Esophagus squamous epithelium (tissue), 5 donors: ENCODE data around the gene AHCTF1. TPM values are rescaled to one million over a fixed set of nuclear protein-coding genes. Genes with fewer than 3 reads are reported as not detected.
"Not testable (repeated sequence)": the region's sequence is repeated elsewhere in the genome, so short reads cannot be mapped to it uniquely, and the experiment has no call there.

Experiments
- DNase-seq: peaks from one replicate; lab custom pipeline; 2025; lab: John Stamatoyannopoulos, UW
- H3K27ac ChIP-seq, 4 donors: fragments of 200-600 bp; sonication (generic); one replicate each; pipeline ENCODE4 v1.5.1; 2016 to 2019; ENCODE audit warnings: mild to moderate bottlenecking in 1 of 4
- H3K27me3 ChIP-seq, 4 donors: fragments of 200-600 bp; sonication (generic); 1 replicate in 3 of 4; 2 replicates in 1 of 4; pipeline versions ENCODE4 v1.5.1 to v1.6.0; 2017 to 2021; ENCODE audit warnings: antibody characterized with exemption in 1 of 4
- H3K36me3 ChIP-seq, 3 donors: fragments of 200-600 bp; sonication (generic); one replicate each; pipeline ENCODE4 v1.5.1; 2016 to 2019
- H3K4me1 ChIP-seq, 3 donors: fragments of 200-600 bp; sonication (generic); one replicate each; pipeline ENCODE4 v1.5.1; 2017 to 2019
- H3K4me3 ChIP-seq, 4 donors: fragments of 200-600 bp; sonication (generic); 1 replicate in 3 of 4; 2 replicates in 1 of 4; pipeline ENCODE4 v1.5.1; 2016 to 2019; ENCODE audit warnings: mild to moderate bottlenecking in 2 of 4, moderate library complexity in 1 of 4
- H3K9me3 ChIP-seq, 3 donors: fragments of 200-600 bp; sonication (generic); one replicate each; pipeline ENCODE4 v1.5.1; 2016 to 2019
- CTCF ChIP-seq, 6 experiments: fragments of 450-650 bp in 4 of 6; fragments of 200-600 bp in 2 of 6; sonication (generic) in 2 of 6; IDR thresholded peaks; one replicate each; pipeline ENCODE4 v1.5.1; 2016 to 2019; ENCODE audit warnings: antibody characterized with exemption in 6 of 6, mild to moderate bottlenecking in 4 of 6, moderate library complexity in 4 of 6
- POLR2A ChIP-seq, 4 donors: fragments of 450-650 bp; IDR thresholded peaks; one replicate each; pipeline ENCODE4 v1.6.1; 2017; ENCODE audit warnings: antibody characterized with exemption in 4 of 4, mild to moderate bottlenecking in 4 of 4, moderate library complexity in 3 of 4
- WGBS, 2 donors: methylation state at CpG; one replicate each; pipeline ENCODE4 v1.1.5; 2018; 5-methylcytosine and 5-hydroxymethylcytosine counted together
- intact Hi-C: fragments of 100-400 bp; cut with DNase I; formaldehyde crosslinking; loops from one replicate; pipeline ENCODE4 v1.15.0; 2022
- total RNA-seq, 4 donors: library from RNA; depleted of rRNA; stranded (reverse); fragments of >200 nt; gene quantifications; one replicate each; pipeline ENCODE4 v1.1.0, GENCODE V29; 2016
- donor health status: DM: yes; HTN: yes; CAD: no.

The AHCTF1 gene
- total RNA-seq, 4 donors from 2014 or later = 12.3 to 38.7 (median 29.0) TPM

- 48 to 100% methylated on average over 1 of the region's 1 CpG for WGBS, 2 donors
- no peaks in the 10 kb centered on the region for H3K36me3 ChIP-seq
- DNase-seq = no peak
- H3K27ac ChIP-seq = no peak overlapping the region
- intact Hi-C loops = no loop called here
- no peaks in the 10 kb centered on the region for H3K4me1 ChIP-seq
- no peak overlapping the region for H3K4me3 ChIP-seq
- TF ChIP-seq POLR2A (IDR thresholded peaks at IDR 0.05) (no peak), CTCF (IDR thresholded peaks at IDR 0.05) (no peak)
- H3K9me3 ChIP-seq = peaks cover 0 to 12% (median 4%) of the 10 kb centered on the region in 3 donors
- no peaks in the 10 kb centered on the region for H3K27me3 ChIP-seq
Observed at GRCh38 chr1:246825557-246826175, 106.1 kb downstream of the AHCTF1 start.

GRCh38 chr1:246824541-246824940 is 107.2 kb downstream of the AHCTF1 start:
- Histone ChIP-seq H3K27ac (no peak overlapping the region), H3K36me3 (no peaks in the 10 kb centered on the region), H3K4me1 (no peaks in the 10 kb centered on the region), H3K4me3 (no peak overlapping the region), H3K9me3 (peaks cover 0 to 11% (median 4%) of the 10 kb centered on the region in 3 donors), H3K27me3 (no peaks in the 10 kb centered on the region)
- intact Hi-C loops = no loop called here
- DNase-seq = no peak
- WGBS, 2 donors = 63 to 95% methylated on average over 2 of the region's 2 CpGs
- no peak for TF ChIP-seq CTCF (IDR thresholded peaks at IDR 0.05)
- no peak for TF ChIP-seq POLR2A (IDR thresholded peaks at IDR 0.05)

GRCh38 chr1:246822154-246822553 is 109.6 kb downstream of the AHCTF1 start:
- H3K9me3 ChIP-seq, intact Hi-C loops, H3K27me3 ChIP-seq, H3K4me3 ChIP-seq, H3K27ac ChIP-seq, H3K4me1 ChIP-seq, DNase-seq, H3K36me3 ChIP-seq: not testable (repeated sequence)
- 83 to 85% methylated on average over 6 to 7 of the region's 7 CpGs for WGBS, 2 donors

GRCh38 chr1:246820666-246821065 is 111.1 kb downstream of the AHCTF1 start:
- intact Hi-C loops = no loop called here
- Histone ChIP-seq H3K9me3 (no peaks in the 10 kb centered on the region), H3K4me3 (no peak overlapping the region), H3K36me3 (no peaks in the 10 kb centered on the region), H3K27ac (no peak overlapping the region), H3K4me1 (no peaks in the 10 kb centered on the region), H3K27me3 (peaks cover 0 to 5% (median 0%) of the 10 kb centered on the region in 4 donors)
- TF ChIP-seq POLR2A (IDR thresholded peaks at IDR 0.05) (no peak), CTCF (IDR thresholded peaks at IDR 0.05) (no peak)
- no peak for DNase-seq
- WGBS, 2 donors = 57 to 80% methylated on average over 7 of the region's 7 CpGs

- H3K27ac ChIP-seq, H3K9me3 ChIP-seq, H3K27me3 ChIP-seq, intact Hi-C loops, H3K36me3 ChIP-seq, H3K4me1 ChIP-seq, H3K4me3 ChIP-seq, DNase-seq: not testable (repeated sequence)
- 69 to 75% methylated on average over 3 of the region's 9 CpGs for WGBS, 2 donors
Observed at GRCh38 chr1:246817778-246818177, 114.0 kb downstream of the AHCTF1 start.

GRCh38 chr1:246815693-246816270 is 116.0 kb downstream of the AHCTF1 start:
- H3K36me3 ChIP-seq = no peaks in the 10 kb centered on the region
- H3K4me3 ChIP-seq = no peak overlapping the region
- TF ChIP-seq CTCF (IDR thresholded peaks at IDR 0.05) (no peak), POLR2A (IDR thresholded peaks at IDR 0.05) (no peak)
- H3K27me3 ChIP-seq = peaks cover 0 to 8% (median 0%) of the 10 kb centered on the region in 4 donors
- H3K9me3 ChIP-seq = no peaks in the 10 kb centered on the region
- intact Hi-C loops = no loop called here
- no peaks in the 10 kb centered on the region for H3K4me1 ChIP-seq
- 66 to 68% methylated on average over 11 of the region's 11 CpGs for WGBS, 2 donors
- no peak overlapping the region for H3K27ac ChIP-seq
- no peak for DNase-seq
